GM23338 (cell line): ENCODE data around the gene MTHFD1L. TPM values are rescaled to one million over a fixed set of nuclear protein-coding genes. Genes with fewer than 3 reads are reported as not detected.

Experiments used
- ATAC-seq: fragments of 200-7000 bp; cut with Tn5 transposase; 3 replicates; pipeline ENCODE4 v1.9.1; 2020
- DNase-seq: peaks from one replicate; pipeline ENCODE4 v3.0.0-alpha.2; 2015; ENCODE audit warnings: low spot score
- H2AFZ ChIP-seq: fragments of 200-600 bp; sonication (generic); 2 replicates; pipeline ENCODE4 v1.8.0; 2016; ENCODE audit warnings: antibody characterized with exemption, mild to moderate bottlenecking, moderate library complexity
- H3F3A ChIP-seq: fragments of 200-600 bp; sonication (generic); replicated peaks from 2 replicates; pipeline ENCODE4 v1.8.0; 2017; ENCODE audit warnings: antibody characterized with exemption, mixed run types, low read depth
- H3K27ac ChIP-seq: fragments of 200-600 bp; sonication (generic); 2 replicates; pipeline ENCODE4 v1.6.1; 2016; ENCODE audit warnings: low read depth
- H3K27me3 ChIP-seq: fragments of 200-600 bp; sonication (generic); 2 replicates; pipeline ENCODE4 v1.8.0; 2016; ENCODE audit warnings: mild to moderate bottlenecking, mixed run types, moderate library complexity; ENCODE audit not compliant: insufficient read depth
- H3K36me3 ChIP-seq: fragments of 200-600 bp; sonication (generic); 2 replicates; pipeline ENCODE4 v1.8.0; 2016; ENCODE audit warnings: mild to moderate bottlenecking; ENCODE audit not compliant: insufficient read depth
- H3K4me1 ChIP-seq: fragments of 200-600 bp; sonication (generic); 2 replicates; pipeline ENCODE4 v1.8.0; 2016; ENCODE audit warnings: mild to moderate bottlenecking, moderate library complexity; ENCODE audit not compliant: insufficient read depth
- H3K4me2 ChIP-seq: fragments of 200-600 bp; sonication (generic); 2 replicates; pipeline ENCODE4 v1.7.1; 2017; ENCODE audit warnings: mixed run types
- H3K4me3 ChIP-seq: fragments of 200-600 bp; sonication (generic); 2 replicates; pipeline ENCODE4 v1.6.1; 2016; ENCODE audit warnings: mixed run types
- H3K79me2 ChIP-seq: fragments of 200-600 bp; sonication (generic); replicated peaks from 2 replicates; pipeline ENCODE4 v1.8.0; 2017; ENCODE audit warnings: mild to moderate bottlenecking; ENCODE audit not compliant: insufficient read depth
- H3K9me2 ChIP-seq: fragments of 200-600 bp; sonication (generic); 2 replicates; pipeline ENCODE4 v1.8.0; 2017; ENCODE audit not compliant: insufficient read depth
- H4K20me1 ChIP-seq: fragments of 200-600 bp; sonication (generic); replicated peaks from 2 replicates; pipeline ENCODE4 v1.8.0; 2017; ENCODE audit warnings: mild to moderate bottlenecking; ENCODE audit not compliant: insufficient read depth
- H3K27ac Mint-ChIP-seq: 2 replicates; pipeline ENCODE4 v1.8.0; 2020; ENCODE audit warnings: inconsistent platforms, mild to moderate bottlenecking, moderate library complexity, mixed read lengths
- H3K27me3 Mint-ChIP-seq: 3 replicates; pipeline ENCODE4 v1.8.0; 2022; ENCODE audit warnings: low read depth, mild to moderate bottlenecking, moderate library complexity, mixed read lengths, inconsistent platforms; ENCODE audit not compliant: insufficient read depth, poor library complexity
- H3K36me3 Mint-ChIP-seq: 3 replicates; pipeline ENCODE4 v1.8.0; 2021; ENCODE audit warnings: low read depth, mild to moderate bottlenecking, inconsistent platforms, moderate library complexity, mixed read lengths
- H3K4me1 Mint-ChIP-seq: 3 replicates; pipeline ENCODE4 v1.8.0; 2020; ENCODE audit warnings: mild to moderate bottlenecking, inconsistent platforms, mixed read lengths
- H3K4me3 Mint-ChIP-seq: 3 replicates; pipeline ENCODE4 v1.8.0; 2021; ENCODE audit warnings: moderate library complexity, mild to moderate bottlenecking, inconsistent platforms, mixed read lengths
- H3K9me3 Mint-ChIP-seq: 3 replicates; pipeline ENCODE4 v1.8.0; 2020; ENCODE audit warnings: moderate library complexity, mild to moderate bottlenecking, inconsistent platforms, mixed read lengths
- CREB1 ChIP-seq: fragments of 250-450 bp; sonication (Bioruptor Pico); IDR thresholded peaks from 2 replicates; pipeline ENCODE4 v1.5.0; 2020; ENCODE audit warnings: low read depth, mild to moderate bottlenecking, moderate library complexity
- CTCF ChIP-seq, 2 experiments: fragments of 200-600 bp in 1 of 2; sonication (generic) in 1 of 2; conservative IDR thresholded peaks; 2 replicates each; pipeline versions ENCODE4 v1.5.1 to v1.6.1; 2016 to 2017; ENCODE audit warnings: antibody characterized with exemption in 2 of 2, low read depth in 2 of 2, mild to moderate bottlenecking in 2 of 2, moderate library complexity in 1 of 2
- ETS1 ChIP-seq: IDR thresholded peaks from 2 replicates; pipeline ENCODE4 v1.6.1; 2016; ENCODE audit warnings: antibody characterized with exemption
- EZH2 ChIP-seq: fragments of 200-600 bp; sonication (generic); IDR thresholded peaks from one replicate; pipeline ENCODE4 v1.8.0; 2017; ENCODE audit warnings: antibody characterized with exemption, mild to moderate bottlenecking, low read depth; ENCODE audit not compliant: unreplicated experiment
- EZH2phosphoT487 ChIP-seq: fragments of 200-600 bp; sonication (generic); IDR thresholded peaks from one replicate; pipeline ENCODE4 v1.8.1; 2018; ENCODE audit warnings: antibody characterized with exemption; ENCODE audit not compliant: unreplicated experiment
- JUNB ChIP-seq: IDR thresholded peaks from one replicate; pipeline ENCODE4 v1.6.1; 2016; ENCODE audit warnings: antibody characterized with exemption; ENCODE audit not compliant: unreplicated experiment
- NANOG ChIP-seq: IDR thresholded peaks from 2 replicates; pipeline ENCODE4 v1.6.1; 2016; ENCODE audit warnings: antibody characterized with exemption, borderline replicate concordance
- POLR2AphosphoS5 ChIP-seq: IDR thresholded peaks from 2 replicates; pipeline ENCODE4 v1.6.1; 2016; ENCODE audit warnings: antibody characterized with exemption, low read depth
- REST ChIP-seq: IDR thresholded peaks from one replicate; pipeline ENCODE4 v1.6.1; 2018; ENCODE audit warnings: antibody characterized with exemption; ENCODE audit not compliant: unreplicated experiment
- STAT1 ChIP-seq: IDR thresholded peaks from one replicate; pipeline ENCODE4 v1.6.1; 2016; ENCODE audit warnings: antibody characterized with exemption; ENCODE audit not compliant: unreplicated experiment
- ZNF114 ChIP-seq: fragments of 250-450 bp; sonication (Bioruptor Pico); IDR thresholded peaks from 2 replicates; pipeline ENCODE4 v1.5.0; 2020; ENCODE audit warnings: mild to moderate bottlenecking, moderate library complexity
- ZNF331 ChIP-seq: fragments of 250-450 bp; sonication (Bioruptor Pico); IDR thresholded peaks from 2 replicates; pipeline ENCODE4 v1.5.0; 2020; ENCODE audit warnings: low read depth, mild to moderate bottlenecking, moderate library complexity
- ZNF462 ChIP-seq: fragments of 250-450 bp; sonication (Bioruptor Pico); IDR thresholded peaks from 2 replicates; pipeline ENCODE4 v1.5.0; 2020; ENCODE audit warnings: mild to moderate bottlenecking, moderate library complexity
- polyA plus RNA-seq: library from polyadenylated mRNA; unstranded; fragments of >200 nt; fragmentation: Nextera tagmentation; extraction: Ambion mirVana; gene quantifications from 2 replicates; pipeline ENCODE4 v1.2.1, GENCODE V29; 2016
- total RNA-seq: library from RNA; depleted of rRNA; stranded (reverse); fragments of >200 nt; shearing (Covaris generic); gene quantifications from 2 replicates; pipeline ENCODE4 v1.2.3, GENCODE V29; 2014

The MTHFD1L gene
- total and polyA plus RNA-seq, 2 experiments from 2014 or later = 53.2 to 66.8 TPM

GRCh38 chr6:151084275-151084674, 218.8 kb downstream of the MTHFD1L start:
- no peaks in the 10 kb centered on the region for H3K9me2 ChIP-seq
- no peaks in the 10 kb centered on the region for H3K36me3 ChIP-seq
- H3K27ac ChIP-seq = no peak overlapping the region
- peaks cover 11% of the 10 kb centered on the region for H3K4me1 ChIP-seq
- Mint-ChIP-seq H3K4me1 (peaks cover 21% of the 10 kb centered on the region), H3K36me3 (peaks cover 7% of the 10 kb centered on the region; the same call in 2 of the 3 replicates), H3K4me3 (no peak overlapping the region), H3K27ac (no peak overlapping the region), H3K27me3 (peaks cover 6% of the 10 kb centered on the region), H3K9me3 (no peaks in the 10 kb centered on the region)
- no peak overlapping the region for H2AFZ ChIP-seq
- no peak overlapping the region for H3K4me3 ChIP-seq
- H4K20me1 ChIP-seq = no peaks in the 10 kb centered on the region; the same call in 1 of the 2 replicates
- no peak overlapping the region for H3K4me2 ChIP-seq
- no peak for TF ChIP-seq JUNB
- TF ChIP-seq STAT1 = no peak
- no peak for TF ChIP-seq NANOG
- no peak for TF ChIP-seq ZNF114 (CRISPR knock-in tag)
- no peak for TF ChIP-seq CREB1
- TF ChIP-seq ZNF331 (CRISPR knock-in tag) = no peak
- no peak for TF ChIP-seq REST
- TF ChIP-seq ZNF462 = no peak
- TF ChIP-seq POLR2AphosphoS5 = no peak
- no peak for TF ChIP-seq CTCF (conservative IDR thresholded peaks at IDR 0.05; ENCODE audit: low read depth in 2 of 2)
- TF ChIP-seq EZH2phosphoT487 = no peak
- TF ChIP-seq EZH2 = no peak
- no peak for TF ChIP-seq ETS1
- ATAC-seq (no peak), DNase-seq (no peak)
- H3K79me2 ChIP-seq = no peaks in the 10 kb centered on the region
- H3K27me3 ChIP-seq = no peaks in the 10 kb centered on the region
- no peaks in the 10 kb centered on the region for H3F3A ChIP-seq
